UCSD-AML1 (cell line): ENCODE measurements around the gene STARD6.
"Not testable (repeated sequence)": the region's sequence is repeated elsewhere in the genome, so short reads cannot be mapped to it uniquely, and the experiment has no call there.

Experiments used
- DNase-seq: peaks from one replicate; lab custom pipeline; 2025; ENCODE audit not compliant: unreplicated experiment; lab: John Stamatoyannopoulos, UW

Gene STARD6, protein sequence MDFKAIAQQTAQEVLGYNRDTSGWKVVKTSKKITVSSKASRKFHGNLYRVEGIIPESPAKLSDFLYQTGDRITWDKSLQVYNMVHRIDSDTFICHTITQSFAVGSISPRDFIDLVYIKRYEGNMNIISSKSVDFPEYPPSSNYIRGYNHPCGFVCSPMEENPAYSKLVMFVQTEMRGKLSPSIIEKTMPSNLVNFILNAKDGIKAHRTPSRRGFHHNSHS

DNA sequence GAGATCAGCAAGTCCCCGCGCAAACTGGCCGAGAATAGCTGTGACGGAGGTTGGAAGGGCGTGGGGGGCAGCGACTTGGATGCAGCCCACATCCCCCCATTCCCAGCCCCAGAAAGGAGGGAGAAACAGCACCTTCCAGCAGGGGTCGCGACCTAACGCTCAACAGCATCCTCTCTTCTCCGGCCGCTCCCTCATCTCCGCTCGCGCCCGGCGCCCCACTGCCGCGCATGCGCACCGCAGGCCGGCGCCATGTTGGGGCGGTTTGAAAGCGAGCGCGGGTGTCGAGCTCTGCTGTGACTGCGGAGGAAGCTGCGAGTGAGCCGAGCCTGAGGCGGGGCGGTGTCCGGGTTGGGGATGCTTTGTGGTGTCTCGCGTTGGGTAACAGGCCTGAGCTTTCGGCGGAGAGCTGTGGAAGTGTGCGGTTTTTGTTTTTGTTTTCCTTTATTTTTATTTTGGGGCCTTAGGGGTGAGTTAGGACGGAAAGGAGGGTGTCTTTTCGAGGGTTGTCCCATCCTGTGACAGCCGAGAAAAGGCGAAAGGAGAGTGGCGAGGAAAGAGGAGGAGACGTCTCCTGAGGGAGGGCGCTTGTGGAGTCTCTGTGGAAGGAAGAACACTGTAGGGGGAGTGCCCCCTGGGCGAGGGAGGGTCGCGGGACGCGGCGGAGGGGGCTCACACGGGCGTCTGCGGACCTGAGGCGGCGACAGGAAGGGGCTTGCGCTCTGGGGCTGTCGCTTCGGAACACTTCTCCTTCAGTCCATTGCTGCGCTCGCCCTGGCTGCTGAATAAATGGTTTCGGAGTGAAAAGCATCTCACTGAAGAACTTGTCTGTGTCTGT is at the start of gene STARD6, which contains the start of gene C18orf54:
STARD6 (minus strand) TSS at position 199 of the 835 bp plus-strand sequence. CDS start 3,285 bp downstream, outside the sequence.
C18orf54 (plus strand) TSS at position 247 of the 835 bp plus-strand sequence. CDS start 2,667 bp downstream, outside the sequence.
- DNase-seq: peak; percentile 95

DNA sequence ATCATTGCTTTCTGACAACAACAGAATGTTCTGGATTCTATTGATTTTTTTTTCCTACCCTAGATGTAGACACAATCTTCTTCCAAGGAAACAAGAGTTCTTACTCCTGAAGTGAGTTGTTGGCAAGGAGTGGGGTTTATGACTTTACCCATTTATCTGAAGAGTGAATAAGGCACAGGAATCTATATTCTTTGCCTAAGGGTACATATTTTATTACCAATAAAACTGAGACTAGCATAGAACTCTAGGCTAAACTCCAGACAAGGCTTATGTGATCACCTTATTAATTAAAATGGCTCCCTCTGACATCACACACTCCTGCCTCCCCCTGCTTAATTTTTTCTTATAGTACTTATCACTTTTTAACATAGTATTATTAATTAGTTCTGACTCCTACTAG is 47.6 kb upstream of the STARD6 start:
- no peak for DNase-seq

DNA sequence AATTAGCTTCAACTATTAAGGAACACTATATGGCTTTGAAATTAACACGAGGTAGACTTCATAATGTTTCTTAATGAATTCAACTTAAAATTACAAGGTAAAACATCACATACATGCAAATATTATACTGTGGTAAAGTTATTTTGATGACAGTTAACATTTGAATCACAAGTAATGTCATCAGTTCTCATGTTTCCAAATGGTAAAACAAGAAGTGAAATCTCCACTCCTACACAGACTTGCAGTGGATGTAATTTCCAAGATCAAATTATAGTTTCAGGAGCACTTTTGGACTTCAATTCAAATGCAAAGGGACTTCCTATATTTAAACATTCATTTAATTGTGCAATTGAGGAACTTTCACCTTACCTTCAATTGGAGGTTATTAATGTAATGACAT is 39.1 kb upstream of the STARD6 start:
- DNase-seq: no peak

DNA sequence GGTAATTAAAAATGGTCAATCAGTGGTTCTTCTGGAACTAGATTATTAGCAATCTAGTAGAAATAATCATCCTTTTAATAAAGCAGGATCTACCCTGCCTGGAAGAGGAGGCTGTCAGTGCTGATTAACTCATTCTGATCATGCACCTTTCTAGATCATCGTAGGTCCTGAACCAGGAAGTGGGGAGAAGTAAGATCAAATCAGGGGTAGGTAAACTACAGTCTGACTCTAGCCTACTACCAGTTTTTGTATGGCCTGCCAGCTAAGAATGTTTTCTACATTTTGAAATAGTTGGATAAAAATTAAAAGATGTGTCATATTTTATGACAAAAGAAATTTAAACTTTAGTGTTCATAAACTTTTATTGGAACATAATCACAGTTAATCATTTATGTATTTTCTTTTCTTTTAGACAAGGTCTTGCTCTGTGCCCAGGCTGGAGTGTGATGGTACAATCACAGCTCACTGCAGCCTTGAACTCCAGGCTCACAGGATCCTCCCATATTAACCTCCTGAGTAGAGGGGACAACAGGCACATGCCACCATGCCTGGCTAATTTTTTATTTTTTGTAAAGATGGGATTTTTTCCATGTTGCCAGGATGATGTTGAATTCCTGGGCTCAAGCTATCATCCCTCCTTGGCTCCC is 36.1 kb upstream of the STARD6 start:
- no peak for DNase-seq

DNA sequence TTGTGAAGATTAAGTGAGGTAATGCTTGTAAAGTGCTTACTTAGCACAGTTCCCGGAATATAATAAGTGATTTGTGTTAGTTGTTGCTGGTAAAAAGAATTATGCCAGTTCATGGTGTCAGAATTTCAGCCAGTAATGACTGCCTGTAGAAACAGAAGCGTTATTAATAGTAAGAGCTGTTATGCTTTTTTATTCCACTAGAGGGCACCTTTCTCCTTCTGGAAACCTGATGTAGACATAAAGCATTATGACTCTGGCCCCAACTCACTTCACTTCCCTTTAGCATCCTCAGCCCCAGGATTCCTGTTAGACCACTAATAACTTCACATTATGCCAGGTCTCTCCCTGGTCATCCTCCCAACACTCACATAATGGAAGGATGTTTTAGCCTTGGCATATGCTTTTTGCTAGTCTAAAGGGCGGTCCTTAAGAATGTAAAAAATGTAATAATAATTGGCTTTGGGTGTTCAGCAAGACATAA is 34.9 kb upstream of the STARD6 start:
- no peak for DNase-seq

DNA sequence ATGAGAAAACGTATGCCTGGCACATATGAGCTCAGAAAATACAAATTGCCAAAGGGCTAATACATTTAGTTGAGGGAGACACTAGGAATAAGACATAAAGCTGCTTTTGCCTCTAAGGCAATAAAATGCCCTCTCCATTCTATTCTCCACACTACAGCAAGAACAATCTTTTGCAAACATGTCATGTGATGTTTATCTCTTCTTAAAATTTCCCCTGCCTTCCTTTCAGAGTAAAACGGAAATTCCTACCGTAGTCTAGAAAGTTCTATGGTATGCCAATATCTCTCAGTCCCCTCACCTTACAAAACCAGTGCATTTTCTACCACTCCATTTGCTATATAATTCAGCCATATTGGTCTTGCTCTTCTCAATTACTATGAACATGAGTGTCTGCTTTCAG is 33.2 kb upstream of the STARD6 start:
- no peak for DNase-seq

DNA sequence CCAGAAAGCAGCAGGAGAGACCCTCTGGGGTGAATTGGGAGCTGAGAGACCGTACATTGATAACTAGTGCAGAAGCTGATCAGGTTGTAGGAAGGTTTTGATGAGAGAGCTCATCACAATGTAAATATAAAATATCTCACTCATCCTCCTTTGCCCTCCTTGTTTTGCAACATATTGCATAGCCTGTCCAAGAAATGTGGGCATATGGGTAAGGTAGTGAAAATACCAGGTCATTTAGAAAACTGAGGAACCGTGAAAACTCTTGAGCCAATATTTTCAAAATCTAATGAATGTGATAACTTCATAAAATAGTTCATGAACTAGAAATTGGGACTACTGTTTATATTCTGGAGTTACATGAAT is 31.5 kb upstream of the STARD6 start:
- no peak for DNase-seq

DNA sequence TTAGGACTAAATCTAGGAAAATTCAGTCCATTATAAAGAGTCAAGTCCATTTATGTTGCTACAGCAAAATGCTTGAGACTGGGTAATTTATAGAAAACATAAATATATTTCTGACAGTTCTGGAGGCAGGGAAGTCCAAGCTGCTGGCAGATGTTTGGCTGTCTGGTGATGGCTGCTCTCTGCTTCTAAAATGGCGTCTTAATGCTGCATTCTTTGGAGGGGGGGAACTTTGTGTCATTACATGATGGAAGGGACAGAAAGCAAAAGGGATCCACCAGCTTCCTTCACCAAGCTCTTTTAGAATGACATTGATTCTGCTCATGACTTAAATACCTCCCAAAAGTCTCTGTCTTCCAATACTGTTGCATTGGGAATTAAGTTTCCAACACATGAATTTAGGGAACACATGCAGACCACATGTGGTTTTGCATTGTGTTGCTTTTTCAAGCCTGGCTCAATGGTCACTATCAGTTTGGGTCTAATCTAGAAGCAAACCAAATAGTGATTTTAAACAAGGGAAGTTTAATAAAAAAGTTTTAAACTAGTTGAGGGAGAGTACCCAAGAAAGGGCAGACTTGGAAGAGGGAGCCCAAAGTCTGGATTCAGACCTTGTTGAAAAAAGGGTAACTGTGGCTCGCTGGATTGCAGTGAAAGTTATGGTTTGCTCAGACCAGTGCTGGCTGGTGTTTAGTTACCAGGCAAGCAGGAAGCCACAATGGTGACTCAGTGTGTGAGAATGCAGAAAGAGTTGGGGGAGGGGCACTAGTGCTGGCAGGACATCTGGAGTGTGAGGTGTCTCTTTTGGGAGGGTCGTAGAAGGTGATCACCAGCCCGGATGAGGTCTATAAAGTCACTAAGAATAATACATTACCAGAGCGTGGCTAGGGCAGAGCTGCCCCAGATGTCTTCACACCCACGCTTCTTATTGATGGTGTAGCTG is 30.8 kb upstream of the STARD6 start:
- DNase-seq: peak; percentile 69

DNA sequence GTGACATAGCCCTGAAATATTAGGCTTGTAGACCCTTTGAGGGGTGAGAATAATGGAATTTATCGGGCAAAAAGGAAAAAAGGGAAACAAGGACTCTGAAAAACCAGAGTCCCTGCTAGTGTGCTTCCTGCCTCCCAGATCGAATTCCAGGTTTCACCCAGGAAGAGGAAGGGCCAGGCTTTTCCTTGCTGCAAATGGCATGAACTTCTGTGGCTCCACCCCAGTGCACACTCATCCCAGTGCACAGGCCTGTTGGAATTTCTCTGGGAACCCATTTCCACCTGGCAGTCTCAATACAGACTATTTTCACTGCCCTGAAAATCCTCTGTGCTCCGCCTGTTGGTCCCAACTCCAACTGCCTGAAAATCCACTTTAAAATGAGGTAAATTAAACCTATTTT is 30.0 kb upstream of the STARD6 start:
- DNase-seq: no peak

DNA sequence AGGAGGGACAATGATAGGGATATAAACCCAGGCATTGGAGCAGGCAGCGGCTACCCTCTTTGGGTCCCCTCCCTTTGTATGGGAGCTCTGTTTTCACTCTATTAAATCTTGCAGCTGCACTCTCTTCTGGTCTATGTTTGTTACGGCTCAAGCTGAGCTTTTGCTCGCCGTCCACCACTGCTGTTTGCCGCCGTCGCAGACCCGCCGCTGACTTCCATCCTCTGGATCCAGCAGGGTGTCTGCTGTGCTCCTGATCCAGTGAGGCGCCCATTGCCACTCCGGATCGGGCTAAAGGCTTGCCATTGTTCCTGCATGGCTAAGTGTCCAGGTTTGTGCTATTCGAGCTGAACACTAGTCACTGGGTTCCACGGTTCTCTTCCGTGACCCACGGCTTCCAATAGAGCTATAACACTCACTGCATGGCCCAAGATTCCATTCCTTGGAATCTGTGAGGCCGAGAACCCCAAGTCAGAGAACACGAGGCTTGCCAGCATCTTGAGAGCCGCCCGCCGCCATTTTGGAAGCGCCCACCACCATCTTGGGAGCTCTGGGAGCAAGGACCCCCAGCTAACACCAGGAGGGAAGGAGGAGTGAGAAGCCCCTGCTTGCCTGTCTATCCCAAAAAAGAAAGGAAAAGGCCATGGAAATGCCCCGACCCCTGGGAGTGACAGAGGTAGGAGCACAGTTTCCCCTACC is 29.3 kb upstream of the STARD6 start:
- DNase-seq: not testable (repeated sequence)

DNA sequence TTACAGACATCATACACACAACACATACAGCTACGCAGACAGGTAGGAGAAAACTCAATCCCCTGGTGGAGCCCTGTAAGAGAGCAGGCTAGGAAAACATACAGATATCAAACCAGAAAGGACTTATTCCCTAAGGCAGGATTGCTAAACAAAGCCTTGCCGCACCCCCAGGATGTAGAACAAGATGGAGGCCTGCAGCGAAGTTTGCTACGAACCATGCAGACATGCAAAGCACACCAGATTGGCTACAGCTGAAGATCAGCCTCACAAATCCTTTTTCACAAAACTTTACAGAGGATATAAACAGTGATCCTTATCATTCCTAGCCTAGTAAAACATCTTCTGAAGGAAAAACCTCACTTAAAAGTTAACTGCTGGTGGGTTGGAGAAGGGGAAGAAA is 28.4 kb upstream of the STARD6 start:
- DNase-seq: no peak

DNA sequence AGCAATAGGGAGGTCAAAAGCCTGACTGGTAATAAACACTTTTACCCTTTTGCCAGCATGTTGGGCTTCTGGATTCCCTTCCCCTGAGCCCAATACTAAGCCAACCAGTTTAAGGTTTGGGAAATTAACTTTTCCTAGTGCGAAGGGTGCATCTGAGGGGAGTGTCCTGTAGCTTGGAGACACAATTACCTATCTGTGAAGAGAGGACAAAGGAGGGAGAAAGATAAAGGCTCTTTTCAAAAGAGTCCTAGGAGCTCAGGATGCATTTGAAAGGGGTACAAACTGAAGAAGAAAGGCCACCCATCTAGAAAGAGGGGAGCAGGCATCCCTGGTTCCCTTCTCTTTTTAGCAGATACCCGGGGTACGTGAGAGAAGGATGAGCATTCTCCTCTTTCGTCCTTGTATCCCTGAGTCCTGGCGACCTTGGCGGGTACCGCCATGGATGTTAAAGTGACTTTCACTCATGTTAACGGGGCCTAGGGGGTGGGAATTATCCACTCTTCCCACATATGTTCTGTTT is 25.1 kb upstream of the STARD6 start:
- no peak for DNase-seq

DNA sequence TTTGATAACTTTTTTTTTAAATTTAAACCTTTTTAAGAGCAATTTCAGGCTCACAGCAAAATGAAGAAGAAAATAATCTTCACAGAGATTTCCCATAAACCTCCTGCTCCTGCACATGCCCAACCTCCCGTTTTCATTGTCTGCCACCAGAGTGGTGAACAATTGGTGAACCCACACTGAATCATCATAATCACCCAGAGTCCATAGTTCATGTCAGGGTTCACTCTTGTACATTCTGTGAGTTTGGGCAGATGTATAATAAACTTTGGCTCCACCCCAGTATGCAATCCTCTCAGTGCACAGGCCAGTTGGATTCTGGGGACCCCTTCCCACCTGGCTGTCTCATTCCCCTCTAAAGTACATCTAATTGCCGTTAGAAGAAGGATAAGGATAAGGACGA is 24.4 kb upstream of the STARD6 start:
- DNase-seq: no peak

DNA sequence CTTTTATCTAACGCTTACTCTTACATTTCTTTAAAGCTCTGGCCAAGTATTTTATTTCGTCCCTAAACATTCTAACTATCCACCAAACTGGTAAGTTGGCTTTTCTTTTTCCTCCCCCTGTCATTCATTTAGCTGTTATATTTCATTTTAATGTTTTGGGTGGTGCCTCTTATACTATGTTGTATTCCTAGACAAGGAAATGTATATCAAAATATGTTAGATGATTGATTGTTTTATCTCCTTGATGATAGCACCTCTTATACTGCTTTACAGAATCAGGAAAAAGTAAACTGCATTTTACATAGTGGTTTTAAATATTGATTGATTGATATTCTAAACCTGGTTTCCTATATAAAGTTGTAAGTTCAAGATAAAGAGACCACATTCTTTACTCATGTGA is 24.0 kb upstream of the STARD6 start:
- no peak for DNase-seq

DNA sequence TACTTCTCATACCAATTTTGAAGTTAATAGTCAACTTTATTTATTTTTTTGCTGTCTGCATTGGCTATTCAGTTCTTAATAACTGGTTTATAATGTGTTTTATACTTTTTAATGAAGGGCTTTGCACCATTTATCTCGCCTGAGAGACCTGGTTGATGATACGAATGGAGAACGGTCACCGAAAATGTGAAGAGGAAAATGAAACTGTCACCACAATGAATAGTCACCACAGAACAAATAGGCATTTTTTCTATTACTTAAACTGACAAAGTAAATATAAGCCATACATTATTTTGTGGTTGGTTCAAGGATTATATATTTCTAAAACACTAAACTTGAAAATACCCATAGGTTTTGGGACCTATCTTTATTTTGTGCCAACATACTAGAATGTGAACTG is 20.4 kb upstream of the STARD6 start:
- DNase-seq: no peak

DNA sequence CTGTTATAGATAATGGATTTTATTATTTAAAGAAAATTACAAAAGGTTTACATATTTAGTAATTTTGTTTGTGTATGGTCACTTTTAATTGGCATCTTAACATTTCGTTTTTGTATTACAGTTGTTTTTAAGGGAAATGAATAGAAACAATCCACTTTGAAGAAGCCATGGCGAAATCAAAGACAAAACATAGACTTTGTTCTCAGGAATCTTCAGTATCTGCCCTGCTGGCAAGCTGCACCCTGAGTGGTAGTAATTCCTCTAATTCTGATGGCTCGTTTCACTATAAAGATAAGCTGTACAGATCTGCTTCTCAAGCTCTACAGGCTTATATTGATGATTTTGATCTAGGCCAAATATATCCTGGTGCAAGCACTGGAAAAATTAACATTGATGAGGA is 2.7 kb upstream of the STARD6 start:
- DNase-seq: no peak

DNA sequence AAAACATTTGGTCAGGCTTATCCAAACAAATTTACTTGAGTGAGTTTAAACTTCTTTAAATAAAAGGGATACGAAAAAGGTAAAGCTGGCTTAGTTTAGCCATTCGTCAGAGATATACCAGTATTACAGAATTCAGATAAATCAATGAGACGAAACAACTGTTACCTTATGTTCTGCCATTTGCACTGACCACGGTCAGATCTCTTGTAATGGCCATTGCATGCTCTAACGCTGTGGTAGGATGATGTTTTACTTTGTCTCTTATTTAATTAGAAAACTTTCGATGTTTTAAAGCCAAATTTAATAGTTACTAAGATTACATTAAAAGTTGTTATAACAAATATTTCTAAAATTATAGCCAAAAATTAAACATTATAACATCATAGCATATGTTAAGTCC is 1.6 kb upstream of the STARD6 start:
- no peak for DNase-seq

DNA sequence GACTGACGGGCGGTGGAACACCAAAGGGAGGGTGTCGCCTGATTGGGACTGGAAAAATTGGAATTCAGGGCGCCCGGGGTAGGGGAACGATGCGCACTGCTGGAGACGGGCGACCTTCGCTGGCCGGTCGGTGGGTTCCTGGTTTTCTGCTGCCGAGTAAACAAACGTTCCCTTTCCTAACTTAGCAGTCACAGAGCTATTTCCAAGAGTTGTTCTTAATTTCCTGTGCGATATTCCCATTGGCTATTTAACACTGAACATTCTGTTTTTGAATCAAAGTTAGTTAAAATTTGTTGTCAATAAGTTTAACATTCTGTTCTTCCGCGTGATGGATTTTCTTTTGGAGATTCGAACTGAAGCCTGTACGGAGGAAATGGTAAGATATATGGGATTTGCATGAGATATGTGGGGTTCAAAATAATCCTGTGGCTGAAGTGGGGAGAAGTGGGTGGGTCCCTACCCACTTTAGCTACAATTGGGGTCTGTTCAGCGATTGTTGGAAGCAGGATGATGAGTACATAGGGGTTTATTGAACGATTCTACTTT is 910 bp upstream of the STARD6 start:
- DNase-seq: no peak

DNA sequence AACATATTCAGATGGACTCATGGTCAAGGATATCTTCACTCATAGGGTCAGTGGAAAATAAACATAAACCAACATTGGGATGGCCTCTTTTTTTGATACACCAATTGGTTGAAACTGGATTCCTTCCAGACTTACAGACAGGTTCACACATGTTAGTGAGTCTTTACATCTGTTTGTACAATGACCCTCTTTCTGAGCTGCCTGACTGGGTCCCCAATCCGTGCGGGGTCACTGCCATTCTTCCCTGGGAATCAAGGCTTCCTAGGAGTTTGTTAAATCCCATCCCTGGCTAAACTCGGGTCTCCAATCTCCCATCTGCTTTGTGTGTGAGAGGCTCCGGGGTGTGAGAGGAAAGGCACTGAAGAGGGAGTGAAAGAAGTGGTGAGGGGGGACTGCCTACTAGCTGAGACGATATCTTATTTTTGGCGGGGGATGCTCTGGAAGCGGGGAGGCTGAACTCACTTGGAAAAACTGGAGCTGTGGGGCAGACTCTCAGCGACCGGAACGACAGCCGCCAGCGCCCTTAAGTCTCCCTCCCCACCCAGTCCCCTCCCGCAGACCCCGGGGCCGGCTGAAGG is 487 bp downstream of the STARD6 start:
- no peak for DNase-seq
